H9 (cell line): ENCODE measurements around the gene TPD52L2. TPM values are rescaled to one million over a fixed set of nuclear protein-coding genes. Genes with fewer than 3 reads are reported as not detected.

Source experiments
- DNase-seq: peaks from one replicate; pipeline ENCODE4 v3.0.0-alpha.2; 2017
- H2AFZ ChIP-seq: one replicate; pipeline ENCODE4 v1.6.1; 2013; ENCODE audit warnings: mild to moderate bottlenecking, low read length, control low read depth, moderate library complexity
- H2AK5ac ChIP-seq: 2 replicates; pipeline ENCODE4 v1.6.1; 2013; ENCODE audit warnings: low read length, control low read depth, mixed read lengths; ENCODE audit not compliant: insufficient read length
- H2BK120ac ChIP-seq: one replicate; pipeline ENCODE4 v1.6.1; 2013; ENCODE audit warnings: low read depth, mild to moderate bottlenecking, low read length, control low read depth, inconsistent platforms; ENCODE audit not compliant: poor library complexity, severe bottlenecking
- H2BK12ac ChIP-seq: 2 replicates; pipeline ENCODE4 v1.6.1; 2013; ENCODE audit warnings: low read length, control low read depth, mixed read lengths, low read depth; ENCODE audit not compliant: insufficient read length
- H2BK15ac ChIP-seq: 2 replicates; pipeline ENCODE4 v1.6.1; 2013; ENCODE audit warnings: low read depth, low read length, control low read depth
- H2BK20ac ChIP-seq: one replicate; pipeline ENCODE4 v1.6.1; 2013; ENCODE audit warnings: low read depth, mild to moderate bottlenecking, low read length, control low read depth, inconsistent platforms; ENCODE audit not compliant: poor library complexity, severe bottlenecking
- H2BK5ac ChIP-seq: 2 replicates; pipeline ENCODE4 v1.6.1; 2013; ENCODE audit warnings: low read length, control low read depth, mixed read lengths; ENCODE audit not compliant: insufficient read length
- H3K14ac ChIP-seq: 2 replicates; pipeline ENCODE4 v1.6.1; 2013; ENCODE audit warnings: low read length, control low read depth; ENCODE audit not compliant: insufficient read depth
- H3K18ac ChIP-seq: 2 replicates; pipeline ENCODE4 v1.6.1; 2013; ENCODE audit warnings: low read depth, mild to moderate bottlenecking, mixed read lengths, low read length, control low read depth; ENCODE audit not compliant: insufficient read length
- H3K23ac ChIP-seq: 2 replicates; pipeline ENCODE4 v1.6.1; 2013; ENCODE audit warnings: low read length, control low read depth, mixed read lengths, low read depth; ENCODE audit not compliant: insufficient read length
- H3K23me2 ChIP-seq: 2 replicates; pipeline ENCODE4 v1.6.1; 2013; ENCODE audit warnings: low read depth, mild to moderate bottlenecking, mixed read lengths, low read length, control low read depth; ENCODE audit not compliant: insufficient read length, poor library complexity, severe bottlenecking
- H3K27ac ChIP-seq: 2 replicates; pipeline ENCODE4 v1.5.1; 2013; ENCODE audit warnings: low read length, control low read depth, mixed read lengths, low read depth; ENCODE audit not compliant: insufficient read length
- H3K27me3 ChIP-seq: 2 replicates; pipeline ENCODE4 v1.6.1; 2013; ENCODE audit warnings: low read length, control low read depth, inconsistent platforms; ENCODE audit not compliant: insufficient read depth
- H3K4ac ChIP-seq: 2 replicates; pipeline ENCODE4 v1.6.1; 2013; ENCODE audit warnings: low read depth, mild to moderate bottlenecking, control low read depth, inconsistent platforms, low read length, moderate library complexity
- H3K4me1 ChIP-seq: 2 replicates; pipeline ENCODE4 v1.6.1; 2013; ENCODE audit warnings: low read length, control low read depth, inconsistent platforms; ENCODE audit not compliant: insufficient read depth
- H3K4me2 ChIP-seq: 2 replicates; pipeline ENCODE4 v1.6.1; 2013; ENCODE audit warnings: low read length, control low read depth, mixed read lengths; ENCODE audit not compliant: insufficient read length, insufficient read depth
- H3K56ac ChIP-seq: 2 replicates; pipeline ENCODE4 v1.6.1; 2013; ENCODE audit warnings: low read depth, mild to moderate bottlenecking, mixed read lengths, low read length, control low read depth; ENCODE audit not compliant: insufficient read length
- H3K79me1 ChIP-seq: 2 replicates; pipeline ENCODE4 v1.6.1; 2013; ENCODE audit warnings: low read depth, mild to moderate bottlenecking, moderate library complexity, low read length, control low read depth, inconsistent platforms; ENCODE audit not compliant: insufficient read depth, poor library complexity, severe bottlenecking
- H3K79me2 ChIP-seq: 2 replicates; pipeline ENCODE4 v1.6.1; 2013; ENCODE audit warnings: low read length, control low read depth, inconsistent platforms; ENCODE audit not compliant: insufficient read depth
- H3K9ac ChIP-seq: 2 replicates; pipeline ENCODE4 v1.6.1; 2013; ENCODE audit warnings: low read length, control low read depth, mixed read lengths; ENCODE audit not compliant: insufficient read length; ENCODE audit errors: extremely low read depth
- H3K9me3 ChIP-seq: one replicate; pipeline ENCODE4 v1.6.1; 2013; ENCODE audit warnings: low read depth, low read length, inconsistent platforms; ENCODE audit not compliant: control insufficient read depth
- H3T11ph ChIP-seq: one replicate; pipeline ENCODE4 v1.6.1; 2013; ENCODE audit warnings: mild to moderate bottlenecking, low read length, control low read depth, inconsistent platforms
- H4K20me1 ChIP-seq: one replicate; pipeline ENCODE4 v1.6.1; 2013; ENCODE audit not compliant: control insufficient read depth, insufficient read length, insufficient read depth
- H4K5ac ChIP-seq: 2 replicates; pipeline ENCODE4 v1.6.1; 2013; ENCODE audit warnings: low read depth, mild to moderate bottlenecking, mixed read lengths, low read length, control low read depth; ENCODE audit not compliant: insufficient read length
- H4K8ac ChIP-seq: replicated peaks from 2 replicates; pipeline ENCODE4 v1.6.1; 2013; ENCODE audit warnings: low read length, control low read depth, mixed read lengths, low read depth; ENCODE audit not compliant: insufficient read length
- H4K91ac ChIP-seq: 2 replicates; pipeline ENCODE4 v1.6.1; 2013; ENCODE audit warnings: low read depth, mild to moderate bottlenecking, moderate library complexity, mixed read lengths, low read length, control low read depth; ENCODE audit not compliant: insufficient read length
- H3K27ac Mint-ChIP-seq, 3 experiments: 2 replicates in 2 of 3; 3 replicates in 1 of 3; pipeline ENCODE4 v1.8.0; 2020 to 2021; ENCODE audit warnings: mixed read lengths in 3 of 3, mild to moderate bottlenecking in 1 of 3, moderate library complexity in 1 of 3
- H3K27me3 Mint-ChIP-seq: 2 replicates; pipeline ENCODE4 v1.8.0; 2021; ENCODE audit warnings: low read depth, mild to moderate bottlenecking, moderate library complexity, mixed read lengths
- H3K36me3 Mint-ChIP-seq, 3 experiments: 2 replicates in 2 of 3; 3 replicates in 1 of 3; pipeline ENCODE4 v1.8.0; 2020 to 2021; ENCODE audit warnings: low read depth in 3 of 3, mixed read lengths in 3 of 3; ENCODE audit not compliant: insufficient read depth in 1 of 3
- H3K4me1 Mint-ChIP-seq, 2 experiments: 2 replicates each; pipeline ENCODE4 v1.8.0; 2020; ENCODE audit warnings: mixed read lengths in 2 of 2
- H3K4me3 Mint-ChIP-seq, 2 experiments: 2 replicates in 1 of 2; 3 replicates in 1 of 2; pipeline ENCODE4 v1.8.0; 2020 to 2021; ENCODE audit warnings: mild to moderate bottlenecking in 2 of 2, mixed read lengths in 2 of 2, moderate library complexity in 1 of 2
- H3K9me3 Mint-ChIP-seq, 2 experiments: 2 replicates in 1 of 2; 3 replicates in 1 of 2; pipeline ENCODE4 v1.8.0; 2020; ENCODE audit warnings: mild to moderate bottlenecking in 2 of 2, mixed read lengths in 2 of 2, moderate library complexity in 1 of 2
- WGBS: extraction: QIAGEN DNeasy Blood & Tissue Kit; methylation state at CpG from one replicate; pipeline ENCODE4 v1.1.7; 2013; ENCODE audit warnings: missing lambda C conversion rate, low lambda C conversion rate, mixed read lengths; ENCODE audit not compliant: insufficient read length; ENCODE audit errors: extremely low coverage; 5-methylcytosine and 5-hydroxymethylcytosine counted together
- total RNA-seq: library from RNA; stranded (reverse); gene quantifications from 2 replicates; pipeline ENCODE4 v1.2.1, GENCODE V29; 2021
- TF ChIP-seq, protein P1 (sequence below): fragments of 200-600 bp; sonication (generic); conservative IDR thresholded peaks from 3 replicates; pipeline ENCODE4 v1.8.0; 2021; ENCODE audit warnings: antibody characterized with exemption, mild to moderate bottlenecking

Gene TPD52L2
- total RNA-seq, 1 experiment from 2014 or later = 94.1 TPM

DNA sequence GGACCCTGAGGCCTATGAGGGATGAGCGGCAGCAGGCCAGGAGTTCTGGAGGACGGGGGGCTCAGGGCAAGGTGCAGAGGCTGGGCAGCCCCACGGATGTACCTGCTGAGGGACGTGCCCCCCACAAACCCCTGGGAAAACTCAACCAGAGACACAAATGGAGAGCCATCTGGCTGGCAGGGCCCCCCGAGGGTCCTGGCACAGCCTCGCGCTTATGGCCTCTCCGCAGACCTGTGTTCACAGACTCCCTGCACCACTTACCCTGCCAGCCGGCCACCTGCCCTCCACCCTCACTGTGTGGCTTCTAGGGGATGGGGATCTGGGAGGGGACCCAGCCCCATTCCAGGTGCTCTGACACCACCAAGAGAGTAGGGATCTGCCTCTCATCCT is 30.6 kb upstream of the TPD52L2 start:
- H3K36me3 Mint-ChIP-seq = no peaks in the 10 kb centered on the region

More for the DNA sequence above, 30.6 kb upstream of the TPD52L2 start:
- no peak overlapping the region for H2AK5ac ChIP-seq
- H3K23me2 ChIP-seq = peaks cover 8% of the 10 kb centered on the region
- no peak overlapping the region for H2BK120ac ChIP-seq
- Mint-ChIP-seq H3K4me1 (peaks cover 14 to 36% of the 10 kb centered on the region in 2 experiments), H3K4me3 (peak overlapping the region in 1 of 2 experiments; percentile 23; a peak in 1 of 5 replicates), H3K27ac (no peak overlapping the region), H3K9me3 (no peaks in the 10 kb centered on the region; a peak in 1 of 5 replicates), H3K27me3 (peaks cover 27% of the 10 kb centered on the region)
- no peaks in the 10 kb centered on the region for H3K9me3 ChIP-seq
- no peak overlapping the region for H4K91ac ChIP-seq
- DNase-seq = no peak
- no peak overlapping the region for H3K9ac ChIP-seq
- no peaks in the 10 kb centered on the region for H4K20me1 ChIP-seq
- no peak overlapping the region for H2BK20ac ChIP-seq
- no peak overlapping the region for H2BK5ac ChIP-seq
- no peak overlapping the region for H3K4ac ChIP-seq
- H3T11ph ChIP-seq = no peak overlapping the region
- no peak overlapping the region for H4K8ac ChIP-seq
- no peak overlapping the region for H4K5ac ChIP-seq
- H3K18ac ChIP-seq = no peak overlapping the region
- WGBS = no CpG with 5 or more reads among the region's 9 CpGs
- H3K79me2 ChIP-seq = no peaks in the 10 kb centered on the region
- H3K27ac ChIP-seq = no peak overlapping the region
- peak overlapping the region; percentile 67; the same call in 1 of the 2 replicates for H3K14ac ChIP-seq
- H2BK15ac ChIP-seq = no peak overlapping the region
- peaks cover 1% of the 10 kb centered on the region; the same call in 1 of the 2 replicates for H3K27me3 ChIP-seq
- no peaks in the 10 kb centered on the region for H3K79me1 ChIP-seq
- H3K56ac ChIP-seq = no peak overlapping the region
- H3K4me1 ChIP-seq = peaks cover under 1% of the 10 kb centered on the region; the same call in 1 of the 2 replicates
- no peak overlapping the region for H2AFZ ChIP-seq
- no peak overlapping the region for H3K4me2 ChIP-seq
- H2BK12ac ChIP-seq = peak overlapping the region; percentile 79
- no peak overlapping the region for H3K23ac ChIP-seq
- TF ChIP-seq, protein P1, sequence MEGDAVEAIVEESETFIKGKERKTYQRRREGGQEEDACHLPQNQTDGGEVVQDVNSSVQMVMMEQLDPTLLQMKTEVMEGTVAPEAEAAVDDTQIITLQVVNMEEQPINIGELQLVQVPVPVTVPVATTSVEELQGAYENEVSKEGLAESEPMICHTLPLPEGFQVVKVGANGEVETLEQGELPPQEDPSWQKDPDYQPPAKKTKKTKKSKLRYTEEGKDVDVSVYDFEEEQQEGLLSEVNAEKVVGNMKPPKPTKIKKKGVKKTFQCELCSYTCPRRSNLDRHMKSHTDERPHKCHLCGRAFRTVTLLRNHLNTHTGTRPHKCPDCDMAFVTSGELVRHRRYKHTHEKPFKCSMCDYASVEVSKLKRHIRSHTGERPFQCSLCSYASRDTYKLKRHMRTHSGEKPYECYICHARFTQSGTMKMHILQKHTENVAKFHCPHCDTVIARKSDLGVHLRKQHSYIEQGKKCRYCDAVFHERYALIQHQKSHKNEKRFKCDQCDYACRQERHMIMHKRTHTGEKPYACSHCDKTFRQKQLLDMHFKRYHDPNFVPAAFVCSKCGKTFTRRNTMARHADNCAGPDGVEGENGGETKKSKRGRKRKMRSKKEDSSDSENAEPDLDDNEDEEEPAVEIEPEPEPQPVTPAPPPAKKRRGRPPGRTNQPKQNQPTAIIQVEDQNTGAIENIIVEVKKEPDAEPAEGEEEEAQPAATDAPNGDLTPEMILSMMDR = no peak
